A549 treated with AZD9567 at 1 μM for 4 hours (cell line): ENCODE data around the gene DCAF12L2. TPM values are rescaled to one million over a fixed set of nuclear protein-coding genes. Genes with fewer than 3 reads are reported as not detected.

Source experiments
- total RNA-seq: library from RNA; stranded (reverse); fragments of 200-300 nt; extraction: Qiagen RNA extraction; gene quantifications from 5 replicates; pipeline ENCODE4 v1.2.3, GENCODE V29; 2022; ENCODE audit not compliant: insufficient read depth

DCAF12L2 gene
- total RNA-seq: 0.06 to 0.09 TPM (median 0.08 TPM) in 4 of 5 replicates, not detected in the other

GRCh38 chrX:126165721-126166461 lies at the start of gene DCAF12L2:
Gene DCAF12L2 (minus strand): TSS chrX:126166289. CDS start chrX:126165924, 365 bp downstream.

